ENCODE data around the gene MAGI1.
"Not testable (repeated sequence)": the region's sequence is repeated elsewhere in the genome, so short reads cannot be mapped to it uniquely, and the experiment has no call there.

MAGI1 gene

GRCh38 chr3:65867463-65868210 lies 171.1 kb downstream of the MAGI1 start:
- DNase-seq: no peak

GRCh38 chr3:65864357-65864904 lies 174.3 kb downstream of the MAGI1 start:
- DNase-seq: no peak

GRCh38 chr3:65861718-65862117 lies 177.0 kb downstream of the MAGI1 start:
- no peak for DNase-seq

GRCh38 chr3:65859612-65860011 lies 179.1 kb downstream of the MAGI1 start:
- DNase-seq: not testable (repeated sequence)

GRCh38 chr3:65858749-65859148 lies 180.0 kb downstream of the MAGI1 start:
- DNase-seq: no peak

GRCh38 chr3:65857327-65857726 lies 181.4 kb downstream of the MAGI1 start:
- no peak for DNase-seq

- no peak for DNase-seq
Observed at GRCh38 chr3:65856907-65857306, 181.8 kb downstream of the MAGI1 start.

- DNase-seq: no peak
Observed at GRCh38 chr3:65855370-65856100, 183.2 kb downstream of the MAGI1 start.

- DNase-seq: no peak
Observed at GRCh38 chr3:65854606-65855304, 184.0 kb downstream of the MAGI1 start.

- DNase-seq: no peak
Observed at GRCh38 chr3:65851827-65852226, 186.9 kb downstream of the MAGI1 start.

GRCh38 chr3:65850261-65850660 lies 188.5 kb downstream of the MAGI1 start:
- no peak for DNase-seq

- DNase-seq: no peak
Observed at GRCh38 chr3:65848024-65848423, 190.7 kb downstream of the MAGI1 start.

- DNase-seq: no peak
Observed at GRCh38 chr3:65846936-65847335, 191.8 kb downstream of the MAGI1 start.

GRCh38 chr3:65844370-65844769 lies 194.3 kb downstream of the MAGI1 start:
- DNase-seq: no peak

- DNase-seq: no peak
Observed at GRCh38 chr3:65843732-65844131, 195.0 kb downstream of the MAGI1 start.

GRCh38 chr3:65837604-65838003 lies 201.1 kb downstream of the MAGI1 start:
- DNase-seq: no peak

GRCh38 chr3:65836047-65836446 lies 202.7 kb downstream of the MAGI1 start:
- no peak for DNase-seq

GRCh38 chr3:65833761-65834505 lies 204.8 kb downstream of the MAGI1 start:
- no peak for DNase-seq

GRCh38 chr3:65831733-65832425 lies 206.8 kb downstream of the MAGI1 start:
- DNase-seq: no peak

GRCh38 chr3:65830948-65831732 lies 207.6 kb downstream of the MAGI1 start:
- no peak for DNase-seq

GRCh38 chr3:65829228-65829627 lies 209.5 kb downstream of the MAGI1 start:
- no peak for DNase-seq
